ENCODE measurements around the gene ABCC1.

ABCC1 gene

DNA sequence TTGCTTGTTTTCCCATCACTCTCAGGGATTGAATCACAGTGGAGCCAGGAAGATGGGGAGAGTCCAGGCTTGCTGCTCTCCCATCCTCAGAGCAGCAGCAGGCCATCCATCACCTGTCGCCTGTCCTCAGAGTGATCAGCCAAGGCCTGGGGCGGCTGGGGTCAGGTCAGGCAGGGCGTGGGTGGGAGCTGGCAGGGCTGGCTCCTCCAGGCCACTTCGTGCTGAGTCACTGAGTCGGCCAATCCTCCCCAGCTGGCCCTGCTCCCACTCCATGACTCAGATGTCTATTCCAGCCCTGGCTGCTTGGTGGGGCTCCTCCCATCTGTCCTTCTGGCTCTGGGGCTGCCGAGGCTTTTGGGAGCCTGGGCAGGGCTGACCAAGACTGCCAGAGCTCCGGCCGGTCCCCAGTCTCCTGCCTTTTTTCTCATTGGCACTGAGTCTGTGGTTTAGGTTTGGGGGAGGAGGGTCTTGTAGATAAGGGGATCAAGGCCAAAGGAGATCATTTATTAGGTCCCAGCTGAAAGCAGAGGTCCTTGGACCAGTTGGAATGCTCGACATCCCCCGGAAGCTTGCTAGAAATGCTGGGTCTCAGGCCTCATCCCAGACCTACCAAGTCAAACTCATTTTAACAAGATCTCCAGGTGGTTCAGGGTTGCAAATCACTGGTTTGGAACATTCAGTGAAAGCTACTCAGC, 72.7 kb downstream of the ABCC1 start:
- DNase-seq, result no peak

DNA sequence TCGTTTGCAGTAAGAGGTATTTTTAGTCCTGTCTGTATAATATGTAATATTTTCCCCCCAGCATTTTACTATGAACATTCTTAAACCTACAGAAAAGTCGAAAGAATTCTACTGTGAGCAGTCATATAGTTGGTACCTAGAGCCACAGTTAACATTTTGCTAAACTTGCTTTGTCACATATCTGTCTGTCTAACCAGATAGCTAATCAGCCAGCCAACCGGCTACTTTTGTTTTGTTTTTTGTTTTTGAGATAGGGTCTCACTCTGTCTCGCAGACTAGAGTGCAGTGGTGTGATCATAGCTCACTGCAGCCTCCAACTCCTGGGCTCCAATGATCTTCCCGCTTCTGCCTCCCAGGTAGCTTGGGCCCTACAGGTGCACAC, 73.3 kb downstream of the ABCC1 start:
- DNase-seq, result no peak

DNA sequence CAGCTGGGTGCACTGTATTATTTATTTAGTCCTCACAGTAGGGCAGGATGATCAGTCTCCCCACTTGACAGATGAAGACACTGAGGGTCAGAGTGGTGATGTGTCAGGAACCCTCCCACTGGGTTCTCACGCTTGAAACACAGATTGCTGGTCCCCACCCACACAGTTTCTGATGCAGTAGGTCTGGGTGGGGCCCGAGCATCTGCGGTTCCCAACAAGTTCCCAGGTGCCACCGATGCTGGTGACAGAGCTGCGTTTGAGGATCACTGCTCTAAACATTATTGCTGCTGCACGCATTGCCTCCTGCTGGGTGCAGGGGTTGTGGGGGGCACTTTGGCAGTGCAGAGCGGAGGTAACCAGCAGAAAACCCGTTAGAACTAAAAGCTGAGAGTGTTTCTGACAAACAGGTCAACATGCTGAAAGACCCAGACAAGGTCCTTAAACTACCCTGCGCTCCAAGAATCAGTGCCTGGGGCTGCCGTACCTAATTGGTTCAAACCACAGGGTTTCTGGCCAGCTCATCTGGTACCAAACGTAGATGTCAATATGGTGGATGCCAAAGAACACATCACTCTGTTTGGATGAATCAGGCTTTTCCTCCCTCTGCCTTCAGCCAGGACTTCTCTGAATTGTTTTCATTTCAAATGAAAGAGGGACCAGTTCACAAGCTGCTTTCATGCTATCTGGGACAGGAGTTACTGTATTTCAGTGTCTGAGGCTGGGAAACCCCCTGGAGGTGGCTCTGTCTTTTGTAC, 76.0 kb downstream of the ABCC1 start:
- no peak for DNase-seq

DNA sequence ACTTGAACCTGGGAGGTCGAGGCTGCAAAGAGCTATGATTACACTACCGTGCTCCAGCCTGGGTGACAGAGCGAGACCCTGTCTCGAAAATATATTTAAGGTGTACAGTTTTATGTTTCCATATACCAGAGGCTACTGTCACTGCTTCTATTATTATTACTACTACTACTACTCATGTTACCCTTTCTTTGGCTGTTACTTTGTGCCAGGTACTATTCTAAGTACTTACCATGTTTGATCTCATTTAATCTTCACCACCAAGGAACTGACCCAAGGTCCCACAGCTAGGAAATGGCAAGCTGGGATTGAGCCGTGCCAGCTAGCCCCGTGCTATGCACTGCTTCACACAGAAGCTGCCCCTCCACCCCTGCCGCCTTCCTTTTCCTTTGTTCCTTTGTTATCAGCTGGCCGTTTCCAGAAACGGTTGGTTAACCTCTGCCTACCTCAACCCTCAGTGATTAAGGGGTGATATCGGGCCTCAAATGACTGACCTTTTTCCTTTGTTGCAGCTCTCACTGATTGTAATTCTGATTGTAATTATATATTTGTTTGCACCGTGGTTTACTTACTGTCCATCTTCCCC, 78.4 kb downstream of the ABCC1 start:
- DNase-seq, result no peak

DNA sequence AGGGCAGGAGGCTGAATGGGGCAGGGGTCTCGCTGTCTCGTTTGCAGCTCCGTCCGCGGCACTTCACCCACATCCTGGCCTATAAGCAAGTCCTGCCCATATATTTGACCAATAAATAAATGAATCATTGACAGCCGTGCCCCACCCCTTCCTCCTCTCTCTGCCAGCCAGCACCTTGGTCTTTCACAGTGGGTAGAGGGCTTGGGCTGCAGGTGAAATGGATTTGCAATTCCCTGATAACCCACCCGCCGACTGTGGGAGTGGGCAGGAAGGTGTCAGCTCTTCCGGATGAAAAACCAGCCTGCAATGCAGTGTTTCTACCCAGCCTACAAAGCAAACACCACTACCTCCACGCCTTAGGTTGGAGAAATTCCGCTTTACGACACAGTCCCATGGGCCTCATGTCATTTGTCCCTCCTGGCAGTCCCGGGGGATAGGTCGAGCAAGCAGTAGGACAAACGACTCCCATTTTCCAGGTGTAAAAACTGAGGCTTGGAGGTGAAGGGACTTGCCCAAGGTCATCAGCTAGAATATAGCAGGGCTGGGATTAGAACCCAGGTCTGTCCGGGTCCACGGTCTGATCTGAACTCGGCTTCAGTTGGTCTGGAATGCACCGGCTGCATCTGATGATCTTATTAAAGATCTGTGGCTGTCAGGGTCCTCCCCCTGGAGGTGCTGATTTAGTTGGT, 79.0 kb downstream of the ABCC1 start:
- DNase-seq, result no peak

DNA sequence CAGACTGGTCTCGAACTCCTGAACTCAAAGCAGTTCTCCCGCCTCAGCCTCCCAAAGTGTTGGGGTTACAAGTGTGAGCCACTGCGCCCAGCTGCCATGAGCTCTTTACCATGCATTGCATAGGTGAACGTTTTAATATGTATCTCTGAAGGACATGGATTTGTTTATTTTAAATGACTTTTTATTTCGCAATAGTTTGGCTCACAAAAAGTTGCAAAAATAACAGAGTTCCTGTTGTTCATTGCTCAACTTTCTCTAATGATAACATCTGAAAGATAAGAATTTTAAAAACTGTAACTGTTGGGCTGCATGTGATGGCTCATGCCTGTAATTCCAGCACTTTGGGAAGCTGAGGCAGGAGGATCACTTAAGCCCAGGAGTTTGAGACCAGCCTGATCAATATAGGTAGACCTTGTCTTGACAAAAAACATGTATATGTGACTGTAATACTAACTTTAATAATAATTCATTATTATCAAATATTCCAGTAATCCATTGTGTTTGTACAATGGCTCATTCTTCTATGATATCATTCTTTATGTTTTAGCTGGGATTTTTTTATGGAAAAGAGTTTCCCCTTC, 80.1 kb downstream of the ABCC1 start:
- no peak for DNase-seq

DNA sequence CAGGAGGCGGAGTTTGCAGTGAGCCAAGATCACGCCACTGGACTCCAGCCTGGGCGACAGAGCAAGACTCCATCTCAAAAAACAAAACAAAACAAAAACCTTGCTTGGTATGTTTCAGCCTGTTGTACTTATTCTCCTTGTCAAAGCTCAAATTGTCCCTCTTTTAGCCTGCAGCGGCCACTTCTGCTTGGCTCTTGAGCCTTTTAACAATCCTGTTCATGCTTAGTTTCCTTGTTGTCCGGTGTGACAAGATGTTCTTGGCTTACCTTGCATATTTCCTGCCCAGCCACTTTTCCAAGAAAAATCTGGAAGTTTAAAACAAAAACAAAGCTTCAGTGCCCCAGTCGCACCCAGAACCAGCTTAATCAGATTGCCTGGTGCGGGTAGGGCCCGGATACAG, 81.0 kb downstream of the ABCC1 start:
- no peak for DNase-seq

DNA sequence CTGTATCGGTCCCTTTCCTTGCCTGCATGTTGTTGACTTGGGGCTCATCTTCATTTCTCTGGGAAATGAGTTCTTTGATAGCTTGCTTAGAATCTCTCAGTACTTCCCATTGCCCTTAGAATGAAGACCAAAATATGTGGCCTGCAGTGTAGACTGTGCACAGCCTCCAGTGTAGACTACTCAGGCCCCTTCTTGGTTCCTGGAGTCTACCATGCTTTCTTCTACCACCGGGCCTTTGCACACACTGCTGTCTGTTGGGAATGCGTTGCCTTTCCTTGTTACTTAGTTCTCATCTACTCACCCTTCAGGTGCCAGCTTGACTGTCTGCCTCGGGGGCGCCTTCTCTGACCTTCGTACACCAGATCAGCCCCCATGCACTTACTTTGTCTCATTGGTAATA, 82.0 kb downstream of the ABCC1 start:
- DNase-seq, result no peak

DNA sequence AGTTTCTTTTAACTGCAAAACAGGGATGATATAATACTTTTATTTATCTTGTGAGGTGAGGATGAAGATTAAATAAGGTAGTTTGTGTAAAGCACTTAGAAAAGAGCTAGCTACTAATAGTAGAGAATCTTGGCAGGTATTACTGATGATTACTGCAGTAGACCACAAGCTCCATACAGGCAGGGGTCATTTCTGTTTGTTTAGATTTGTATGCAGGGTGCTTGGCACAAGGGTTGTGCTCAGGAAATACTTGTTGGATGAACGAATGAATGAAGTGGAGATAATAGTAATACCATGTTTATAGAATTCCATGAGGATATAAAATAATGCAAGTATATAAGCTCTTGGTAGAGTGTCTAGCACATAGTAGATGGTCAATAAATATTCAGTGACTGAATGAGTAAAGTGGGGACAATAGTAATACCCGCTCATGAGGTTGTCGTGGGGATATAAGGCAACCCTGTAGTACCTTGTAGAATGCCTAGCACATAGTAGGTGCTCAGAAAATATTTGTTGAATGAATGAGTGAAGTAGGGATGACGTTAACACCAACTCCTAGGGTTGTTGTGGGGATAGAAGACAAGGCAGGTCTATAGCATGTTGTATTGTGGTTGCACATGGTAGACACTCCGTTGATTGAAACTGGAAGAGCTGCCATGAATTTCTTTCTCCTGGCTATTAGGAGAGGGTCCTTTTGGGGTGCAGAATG, 83.0 kb downstream of the ABCC1 start:
- DNase-seq, result no peak

DNA sequence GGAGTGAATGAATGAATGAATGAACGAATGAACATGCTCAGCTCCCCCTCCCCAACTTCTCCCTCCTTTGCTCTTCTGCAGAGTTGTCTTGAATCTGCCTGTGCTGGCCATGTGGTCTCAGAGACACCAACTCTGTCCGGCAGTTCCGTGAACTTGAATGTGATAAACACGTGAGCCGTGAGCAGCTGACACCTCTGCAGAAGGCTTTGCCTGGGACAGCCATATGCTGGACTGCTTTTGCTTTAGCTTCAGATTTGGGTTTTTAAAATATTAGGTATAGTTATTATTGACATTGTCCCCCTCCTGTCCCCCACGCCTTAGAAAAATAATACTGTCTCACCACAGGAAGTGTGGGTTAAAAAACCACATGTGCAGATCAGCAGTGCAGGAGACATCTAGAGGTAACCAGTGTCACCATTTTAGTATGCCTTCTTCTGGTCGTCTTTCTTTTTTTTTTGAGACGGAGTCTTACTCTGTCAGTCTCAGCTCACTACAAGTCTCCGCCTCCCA, 83.8 kb downstream of the ABCC1 start:
- DNase-seq, result no peak

DNA sequence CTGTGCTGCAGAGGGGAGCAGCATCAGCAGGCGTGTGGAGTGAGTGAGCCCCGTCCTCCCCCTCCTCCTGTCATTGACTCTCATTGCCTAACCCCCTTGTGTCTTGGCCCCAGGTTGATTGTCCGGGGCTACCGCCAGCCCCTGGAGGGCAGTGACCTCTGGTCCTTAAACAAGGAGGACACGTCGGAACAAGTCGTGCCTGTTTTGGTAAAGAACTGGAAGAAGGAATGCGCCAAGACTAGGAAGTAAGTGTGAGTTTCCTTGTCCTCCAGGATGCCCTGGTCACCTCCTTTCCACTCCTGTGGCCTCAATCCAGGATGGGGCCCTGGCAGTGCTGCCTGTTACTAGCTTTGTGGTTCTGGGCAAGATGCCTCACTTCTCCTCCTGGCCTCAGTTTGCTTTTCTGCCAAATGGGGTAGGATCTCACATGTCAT, 87.0 kb downstream of the ABCC1 start:
- DNase-seq, result no peak

DNA sequence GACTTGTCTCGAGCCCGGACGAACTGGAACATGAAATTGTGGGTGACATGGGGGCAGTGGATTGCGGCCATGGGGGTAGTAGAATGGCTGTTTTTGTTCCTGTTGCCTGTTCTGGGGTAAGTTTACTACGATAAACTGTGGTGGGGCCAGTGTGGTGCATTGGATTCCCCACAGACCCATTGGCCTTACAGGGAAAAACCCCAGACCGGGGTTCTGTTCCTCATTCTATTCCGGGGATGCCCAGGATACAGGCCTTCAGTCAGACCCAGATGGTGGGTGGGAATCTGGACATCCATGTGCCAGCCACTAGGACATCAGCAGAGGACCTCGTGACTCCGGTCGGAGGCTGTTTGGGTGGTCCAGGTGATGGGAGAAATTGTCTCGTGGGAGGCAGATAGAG, 88.1 kb downstream of the ABCC1 start:
- DNase-seq, result no peak

DNA sequence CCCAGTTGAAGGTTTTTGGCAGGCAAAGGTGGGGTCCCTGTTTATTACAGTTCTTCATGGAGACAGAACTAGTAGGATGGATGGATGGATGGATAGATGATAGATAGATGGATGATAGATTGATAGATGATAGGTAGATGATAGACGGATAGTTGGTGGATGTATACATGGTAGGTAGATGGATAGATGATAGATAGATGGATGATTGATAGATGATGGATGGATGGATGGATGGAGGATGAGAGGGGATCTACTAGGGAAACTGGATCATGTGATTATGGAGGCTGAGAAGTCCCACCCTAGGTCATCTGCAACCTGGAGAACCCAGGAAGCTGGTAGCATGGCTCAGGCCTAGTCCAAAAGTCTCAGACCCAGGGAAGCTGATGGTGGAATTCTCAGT, 88.6 kb downstream of the ABCC1 start:
- DNase-seq, result no peak

DNA sequence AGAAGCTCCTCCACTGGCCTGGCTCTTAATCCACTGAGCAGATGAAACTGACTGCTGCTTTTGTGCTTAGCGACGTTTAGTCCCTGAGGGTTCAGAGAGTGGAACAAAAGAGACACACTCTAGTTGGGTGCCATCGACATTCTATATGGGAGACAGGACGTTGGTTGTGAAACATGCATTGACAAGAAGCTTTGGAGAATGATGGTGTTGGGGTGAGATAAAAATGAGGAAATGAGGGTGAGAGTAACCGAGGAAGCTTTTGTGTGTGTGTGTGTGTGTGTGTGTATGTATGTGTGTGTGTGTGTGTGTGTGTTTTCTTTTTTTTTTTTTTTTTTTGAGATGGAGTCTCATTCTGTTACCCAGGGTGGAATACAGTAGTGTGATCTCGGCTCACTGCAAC, 89.5 kb downstream of the ABCC1 start:
- no peak for DNase-seq

DNA sequence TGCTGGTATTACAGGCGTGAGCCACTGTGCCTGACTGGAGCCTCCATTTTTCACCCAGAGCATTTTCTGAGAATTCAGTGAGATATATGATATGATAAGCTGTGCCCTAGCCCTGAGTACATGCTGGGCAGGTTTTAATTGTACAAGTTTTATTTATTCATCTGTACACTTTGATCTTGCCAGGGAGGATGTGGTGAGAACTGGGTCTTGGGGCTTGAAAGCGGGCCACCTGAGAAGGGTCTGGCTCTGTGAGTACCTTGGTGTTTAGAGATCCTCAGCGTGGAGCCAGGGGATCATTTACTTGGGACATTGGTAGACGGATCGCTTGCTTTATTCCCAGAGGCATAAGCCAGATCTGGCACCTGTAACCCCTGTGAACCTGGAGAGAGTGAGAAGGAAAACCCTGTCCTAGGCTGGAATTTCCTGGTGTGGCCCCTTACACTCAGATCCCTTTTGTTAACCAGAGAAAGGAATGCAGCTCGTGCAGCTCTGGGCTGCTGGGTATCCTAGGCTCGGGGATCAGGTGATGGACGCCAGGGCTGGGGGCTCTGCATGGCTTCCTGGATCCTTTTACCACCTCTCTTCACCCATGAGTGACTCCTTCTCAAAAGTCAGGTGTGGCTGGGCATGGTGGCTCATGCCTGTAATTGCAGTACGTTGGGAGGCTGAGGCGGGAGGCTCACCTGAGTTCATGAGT, 91.9 kb downstream of the ABCC1 start:
- DNase-seq, result no peak

DNA sequence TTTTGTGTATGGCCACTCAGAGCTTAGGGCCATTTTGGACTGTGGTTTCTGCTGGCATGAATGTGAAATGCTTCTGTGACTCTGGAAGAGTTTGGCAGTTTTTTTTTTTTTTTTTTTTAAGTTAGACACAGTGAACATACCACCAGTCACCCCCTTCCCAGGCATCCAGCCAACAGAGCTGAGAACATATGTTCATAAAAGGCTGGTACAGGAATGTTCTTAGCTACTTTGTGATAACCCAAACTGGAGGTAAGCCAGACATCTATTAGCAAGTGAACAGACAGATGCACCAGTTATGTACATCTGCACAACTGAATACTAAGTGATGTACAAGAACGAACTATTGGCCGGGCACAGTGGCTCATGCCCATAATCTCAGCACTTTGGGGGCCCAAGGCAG, 92.7 kb downstream of the ABCC1 start:
- DNase-seq, result peak; percentile 95

DNA sequence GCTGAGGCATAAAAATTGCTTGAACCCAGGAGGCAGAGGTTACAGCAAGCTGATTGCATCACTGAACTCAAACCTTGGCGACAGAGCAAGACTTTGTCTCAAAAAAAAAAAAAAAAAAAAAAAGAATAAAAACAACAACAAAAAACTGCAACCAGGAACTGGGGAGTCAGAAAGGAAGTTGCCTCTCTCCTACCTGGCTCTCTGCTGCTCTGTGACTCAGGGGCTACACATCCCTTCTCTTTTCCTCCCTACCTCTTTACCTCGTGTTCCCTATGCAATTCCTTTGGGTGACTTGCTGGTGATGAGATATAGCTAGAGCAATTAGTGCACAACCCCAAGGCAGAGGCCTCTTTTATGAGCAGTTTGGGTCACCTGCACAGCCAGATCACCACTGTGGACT, 95.9 kb downstream of the ABCC1 start:
- DNase-seq, result no peak

DNA sequence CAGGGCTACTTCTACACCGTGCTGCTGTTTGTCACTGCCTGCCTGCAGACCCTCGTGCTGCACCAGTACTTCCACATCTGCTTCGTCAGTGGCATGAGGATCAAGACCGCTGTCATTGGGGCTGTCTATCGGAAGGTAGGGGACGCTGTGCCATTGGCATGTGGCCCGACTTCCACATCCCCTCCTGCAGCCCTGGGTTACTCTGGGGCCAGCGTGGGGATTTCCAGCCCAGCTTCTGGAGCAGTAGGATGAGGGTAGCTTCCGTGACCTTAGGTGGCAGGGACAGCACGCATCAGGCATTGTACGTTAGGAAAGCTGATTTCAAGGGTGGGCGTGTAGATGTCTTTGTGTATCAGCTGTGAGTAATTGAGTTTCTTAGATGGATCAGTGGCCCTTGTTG, 96.5 kb downstream of the ABCC1 start:
- no peak for DNase-seq

DNA sequence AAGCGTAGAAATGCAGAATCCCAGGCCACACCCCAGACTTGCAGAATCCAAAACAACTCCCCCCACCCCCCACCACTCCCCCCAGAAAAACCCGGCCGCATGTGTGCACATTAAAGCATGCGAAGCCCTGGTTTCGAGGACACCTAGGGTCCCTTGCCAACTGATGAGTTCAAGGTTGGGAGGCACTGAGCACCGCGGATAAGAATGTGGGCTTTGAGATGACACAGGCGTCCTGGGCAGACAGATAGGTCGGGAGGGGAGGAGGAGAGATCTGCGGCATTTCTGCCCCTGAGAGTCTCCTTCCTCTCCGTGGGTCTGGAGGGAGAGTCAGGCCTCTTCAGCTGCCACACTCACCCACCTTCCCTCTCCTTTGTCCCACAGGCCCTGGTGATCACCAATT, 98.3 kb downstream of the ABCC1 start:
- no peak for DNase-seq

DNA sequence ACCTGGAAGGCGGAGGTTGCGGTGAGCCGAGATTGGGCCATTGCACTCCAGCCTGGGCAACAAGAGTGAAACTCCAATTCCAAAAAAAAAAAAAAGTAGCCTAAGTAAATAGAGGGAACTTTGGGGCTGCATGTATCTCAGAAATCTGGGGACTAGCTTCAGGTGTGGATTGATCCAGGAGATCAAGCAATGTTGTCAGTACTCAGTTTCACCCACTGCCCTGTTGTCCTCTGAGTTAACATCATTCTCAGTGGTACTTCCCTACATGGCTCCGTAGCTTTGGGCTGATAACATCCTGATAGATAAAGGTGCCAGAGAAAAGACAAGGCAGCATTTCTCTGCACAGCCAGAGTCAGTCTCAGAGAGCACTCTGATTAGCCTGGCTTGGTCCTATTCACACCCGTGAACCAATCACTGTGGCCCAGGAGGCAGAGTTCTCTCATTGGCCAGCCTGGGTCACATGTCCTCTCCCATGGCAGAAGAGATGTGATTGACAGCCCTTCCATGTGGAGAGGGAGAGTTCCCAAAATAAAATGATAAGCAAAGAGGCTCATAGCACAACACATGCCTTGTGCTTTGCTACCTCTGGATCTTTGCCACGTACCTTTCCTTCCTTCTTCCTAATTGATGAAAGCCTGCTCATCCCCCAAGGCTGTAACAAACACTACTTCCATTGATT, 99.6 kb downstream of the ABCC1 start:
- DNase-seq, result no peak

DNA sequence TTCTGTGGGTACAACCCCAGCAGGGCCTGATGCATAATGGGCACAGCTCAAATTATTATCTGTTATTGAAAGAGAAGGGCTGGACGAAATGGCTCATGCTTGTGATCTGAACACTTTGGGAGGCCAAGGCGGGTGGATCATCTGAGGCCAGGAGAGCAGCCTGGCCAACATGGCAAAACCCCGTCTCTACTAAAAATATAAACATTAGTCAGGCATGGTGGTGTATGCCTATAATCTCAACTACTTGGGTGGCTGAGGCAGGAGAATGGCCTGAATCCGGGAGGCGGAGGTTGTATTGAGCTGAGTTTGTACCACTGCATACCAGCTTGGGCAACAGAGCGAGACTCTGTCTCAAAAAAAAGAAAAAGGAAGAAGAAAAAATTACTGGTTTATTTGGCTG, 100.7 kb downstream of the ABCC1 start:
- no peak for DNase-seq

Data from NCI-H2171 (cell line).